ENCODE data around the gene IFT80.
"Not testable (repeated sequence)": the region's sequence is repeated elsewhere in the genome, so short reads cannot be mapped to it uniquely, and the experiment has no call there.

IFT80 gene

DNA sequence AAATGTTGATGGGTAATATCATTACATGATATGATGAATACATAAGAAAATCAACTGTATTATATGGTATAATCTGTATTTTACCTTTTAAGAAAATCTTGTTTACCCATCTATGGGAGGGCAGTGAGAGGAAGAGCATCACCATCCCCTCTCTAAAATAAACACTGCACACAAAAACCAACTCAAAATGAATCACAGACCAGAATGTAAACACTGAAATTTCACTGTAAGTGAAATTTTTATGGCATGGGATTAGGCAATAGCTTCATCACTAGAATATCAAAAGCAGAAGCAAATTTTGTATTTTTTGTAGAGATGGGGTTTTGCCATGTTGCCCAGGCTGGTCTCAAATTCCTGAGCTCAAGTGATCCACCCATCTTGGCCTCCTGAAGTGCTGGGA is 26.2 kb downstream of the IFT80 start:
- Histone ChIP-seq H3K4me3 (no peak overlapping the region), H3K36me3 (peaks cover 16 to 38% (median 33%) of the 10 kb centered on the region in 3 donors), H3K4me1 (no peaks in the 10 kb centered on the region), H3K27ac (no peak overlapping the region), H3K27me3 (no peaks in the 10 kb centered on the region), H3K9me3 (no peaks in the 10 kb centered on the region)
- DNase-seq = no peak
- TF ChIP-seq, protein P1, sequence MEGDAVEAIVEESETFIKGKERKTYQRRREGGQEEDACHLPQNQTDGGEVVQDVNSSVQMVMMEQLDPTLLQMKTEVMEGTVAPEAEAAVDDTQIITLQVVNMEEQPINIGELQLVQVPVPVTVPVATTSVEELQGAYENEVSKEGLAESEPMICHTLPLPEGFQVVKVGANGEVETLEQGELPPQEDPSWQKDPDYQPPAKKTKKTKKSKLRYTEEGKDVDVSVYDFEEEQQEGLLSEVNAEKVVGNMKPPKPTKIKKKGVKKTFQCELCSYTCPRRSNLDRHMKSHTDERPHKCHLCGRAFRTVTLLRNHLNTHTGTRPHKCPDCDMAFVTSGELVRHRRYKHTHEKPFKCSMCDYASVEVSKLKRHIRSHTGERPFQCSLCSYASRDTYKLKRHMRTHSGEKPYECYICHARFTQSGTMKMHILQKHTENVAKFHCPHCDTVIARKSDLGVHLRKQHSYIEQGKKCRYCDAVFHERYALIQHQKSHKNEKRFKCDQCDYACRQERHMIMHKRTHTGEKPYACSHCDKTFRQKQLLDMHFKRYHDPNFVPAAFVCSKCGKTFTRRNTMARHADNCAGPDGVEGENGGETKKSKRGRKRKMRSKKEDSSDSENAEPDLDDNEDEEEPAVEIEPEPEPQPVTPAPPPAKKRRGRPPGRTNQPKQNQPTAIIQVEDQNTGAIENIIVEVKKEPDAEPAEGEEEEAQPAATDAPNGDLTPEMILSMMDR (IDR thresholded peaks at IDR 0.05) = no peak
- intact Hi-C loops (cut with DNase I; ENCODE audit: low total_unique reads) = no loop called here

DNA sequence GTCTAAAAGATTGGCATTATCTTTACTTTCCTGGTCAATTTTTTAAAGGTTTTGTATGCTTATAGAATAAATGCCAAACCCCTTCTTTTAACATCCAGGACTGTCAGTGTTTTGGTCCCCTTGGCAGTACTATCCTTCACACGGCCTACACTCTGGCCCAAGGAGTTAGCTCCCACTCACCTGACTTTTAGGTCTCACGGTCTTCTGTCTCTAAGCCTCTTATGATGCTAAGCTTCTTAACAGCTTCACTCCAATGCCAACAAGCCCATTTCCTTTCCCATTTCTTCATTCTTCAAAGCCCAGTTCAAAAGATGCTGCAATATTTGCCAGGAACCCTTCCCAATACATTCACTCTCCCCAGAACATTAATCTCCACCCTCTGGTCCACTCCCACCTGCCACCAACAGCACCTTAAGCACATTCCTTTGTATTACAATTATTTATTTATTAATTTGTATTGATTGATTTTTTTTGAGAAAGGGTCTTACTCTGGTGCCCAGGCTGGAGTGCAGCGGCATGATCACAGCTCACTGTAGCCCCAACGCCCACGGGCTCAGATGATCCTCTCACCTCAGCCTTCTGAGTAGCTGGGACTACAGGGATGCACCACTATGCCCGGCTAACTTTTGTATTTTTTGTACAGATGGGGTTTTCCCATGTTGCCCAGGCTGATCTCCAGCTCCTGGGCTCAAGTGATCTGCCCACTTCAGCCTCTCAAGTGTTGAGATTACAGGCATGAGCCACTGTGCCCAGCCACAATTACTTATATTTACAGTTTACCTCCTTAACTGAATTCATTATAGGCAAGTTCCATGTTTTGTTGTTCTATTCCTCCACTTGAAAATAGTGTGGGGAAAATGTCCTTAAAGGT is 27.8 kb downstream of the IFT80 start:
- DNase-seq = no peak
- no peaks in the 10 kb centered on the region for H3K4me1 ChIP-seq
- no peaks in the 10 kb centered on the region for H3K27me3 ChIP-seq
- TF ChIP-seq, protein P1 (IDR thresholded peaks at IDR 0.05) = no peak
- H3K9me3 ChIP-seq = no peaks in the 10 kb centered on the region
- intact Hi-C loops (cut with DNase I; ENCODE audit: low total_unique reads) = no loop called here
- no peak overlapping the region for H3K27ac ChIP-seq
- no peak overlapping the region for H3K4me3 ChIP-seq
- peaks cover 21 to 30% (median 22%) of the 10 kb centered on the region in 3 donors for H3K36me3 ChIP-seq

DNA sequence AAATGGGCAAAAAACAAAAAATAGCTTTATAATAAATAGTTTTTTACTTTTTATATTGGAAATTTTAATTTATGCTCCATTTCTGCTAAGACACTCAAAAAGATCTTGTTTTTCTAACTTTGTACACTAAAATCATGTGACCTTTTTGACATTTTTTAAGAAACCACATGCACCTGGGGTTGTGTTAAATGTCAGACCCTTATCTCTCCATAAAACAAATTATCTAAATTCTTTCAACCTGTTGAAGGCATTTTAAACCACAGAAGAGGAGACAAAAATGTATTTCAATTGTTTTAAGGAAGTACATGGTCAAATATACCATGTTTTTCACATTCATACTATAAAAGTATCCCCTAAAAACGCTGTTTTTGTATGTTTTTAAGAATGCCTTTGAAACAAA is 29.2 kb downstream of the IFT80 start:
- DNase-seq = no peak
- no peak overlapping the region for H3K27ac ChIP-seq
- no peaks in the 10 kb centered on the region for H3K9me3 ChIP-seq
- H3K27me3 ChIP-seq = no peaks in the 10 kb centered on the region
- intact Hi-C loops (cut with DNase I; ENCODE audit: low total_unique reads) = no loop called here
- H3K36me3 ChIP-seq = peaks cover 17 to 30% (median 23%) of the 10 kb centered on the region in 3 donors
- no peak overlapping the region for H3K4me3 ChIP-seq
- no peaks in the 10 kb centered on the region for H3K4me1 ChIP-seq
- TF ChIP-seq, protein P1 (IDR thresholded peaks at IDR 0.05) = no peak

DNA sequence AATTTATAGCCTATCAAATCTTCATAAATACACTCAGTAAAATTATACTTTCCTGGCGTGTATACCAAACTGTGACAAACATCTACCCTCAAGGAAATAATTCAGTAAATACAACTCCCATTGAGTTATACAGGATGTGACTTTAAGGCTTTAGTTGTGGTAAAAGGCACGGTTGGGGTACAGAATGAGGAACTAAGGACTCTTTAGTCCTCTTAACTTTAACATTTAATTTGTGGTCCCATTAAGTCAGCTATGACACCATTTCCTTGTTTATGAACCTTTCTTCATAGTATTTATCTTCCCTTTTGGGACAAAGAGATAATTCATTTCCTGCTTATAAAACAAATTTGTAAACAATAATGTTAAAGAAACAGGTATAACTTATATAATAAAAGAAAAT is 30.2 kb downstream of the IFT80 start:
- Histone ChIP-seq H3K27ac (no peak overlapping the region), H3K4me1 (no peaks in the 10 kb centered on the region), H3K36me3 (peaks cover 19 to 21% (median 20%) of the 10 kb centered on the region in 3 donors), H3K4me3 (no peak overlapping the region), H3K9me3 (no peaks in the 10 kb centered on the region), H3K27me3 (no peaks in the 10 kb centered on the region)
- DNase-seq = no peak
- intact Hi-C loops (cut with DNase I; ENCODE audit: low total_unique reads) = no loop called here
- TF ChIP-seq, protein P1 (IDR thresholded peaks at IDR 0.05) = no peak

DNA sequence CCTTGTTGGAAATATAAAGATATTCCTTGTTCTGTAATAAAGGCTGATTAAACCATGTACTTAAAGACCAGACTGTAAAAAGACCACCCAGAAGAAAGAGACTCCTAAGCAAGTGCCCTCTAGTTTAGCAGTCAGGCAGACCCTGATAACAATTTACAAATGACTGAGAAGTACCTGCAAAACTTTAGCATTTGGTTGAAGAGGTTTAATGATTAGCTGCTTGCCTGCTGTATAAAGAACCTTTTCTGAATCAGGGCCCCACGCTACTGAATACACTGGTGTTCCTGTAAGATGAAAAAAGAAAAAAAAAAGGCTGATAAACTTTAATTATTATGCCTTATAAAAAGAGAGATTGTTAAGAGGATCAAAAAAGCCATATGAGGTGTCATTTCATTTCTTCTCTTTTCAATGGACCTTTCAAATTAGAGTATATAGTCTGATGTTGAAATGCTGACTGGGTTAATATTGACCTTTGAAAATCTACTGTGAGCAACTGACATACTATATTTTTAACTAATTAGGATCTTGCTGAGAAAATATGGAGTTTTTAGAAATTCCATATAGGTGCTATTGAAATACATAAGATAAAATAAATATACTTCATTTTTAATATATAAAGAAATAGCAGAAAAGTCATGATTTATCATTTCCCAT is 33.0 kb downstream of the IFT80 start:
- H3K36me3 ChIP-seq = peaks cover 9 to 18% (median 15%) of the 10 kb centered on the region in 3 donors
- intact Hi-C loops (cut with DNase I; ENCODE audit: low total_unique reads) = no loop called here
- H3K9me3 ChIP-seq = no peaks in the 10 kb centered on the region
- no peaks in the 10 kb centered on the region for H3K27me3 ChIP-seq
- no peak overlapping the region for H3K27ac ChIP-seq
- DNase-seq = no peak
- no peaks in the 10 kb centered on the region for H3K4me1 ChIP-seq
- no peak overlapping the region for H3K4me3 ChIP-seq
- TF ChIP-seq, protein P1 (IDR thresholded peaks at IDR 0.05) = no peak

DNA sequence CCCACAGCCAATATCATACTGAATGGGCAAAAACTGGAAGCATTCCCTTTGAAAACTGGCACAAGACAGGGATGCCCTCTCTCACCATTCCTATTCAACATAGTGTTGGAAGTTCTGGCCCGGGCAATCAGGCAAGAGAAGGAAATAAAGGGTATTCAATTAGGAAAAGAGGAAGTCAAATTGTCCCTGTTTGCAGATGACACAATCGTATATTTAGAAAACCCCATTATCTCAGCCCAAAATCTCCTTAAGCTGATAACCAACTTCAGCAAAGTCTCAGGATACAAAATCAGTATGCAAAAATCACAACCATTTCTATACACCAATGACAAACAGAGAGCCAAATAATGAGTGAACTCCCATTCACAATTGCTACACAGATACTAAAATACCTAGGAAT is 36.1 kb downstream of the IFT80 start:
- H3K27ac ChIP-seq; DNase-seq; intact Hi-C loops (cut with DNase I; ENCODE audit: low total_unique reads); H3K27me3 ChIP-seq; H3K9me3 ChIP-seq; H3K4me1 ChIP-seq; H3K4me3 ChIP-seq: not testable (repeated sequence)
- H3K36me3 ChIP-seq = peaks cover 13 to 25% (median 18%) of the 10 kb centered on the region in 3 donors
